ENCODE measurements around the gene RNF157. TPM values are rescaled to one million over a fixed set of nuclear protein-coding genes. Genes with fewer than 3 reads are reported as not detected.

The RNF157 gene
- total RNA-seq, 1 experiment from 2014 or later: 0.86 TPM

DNA sequence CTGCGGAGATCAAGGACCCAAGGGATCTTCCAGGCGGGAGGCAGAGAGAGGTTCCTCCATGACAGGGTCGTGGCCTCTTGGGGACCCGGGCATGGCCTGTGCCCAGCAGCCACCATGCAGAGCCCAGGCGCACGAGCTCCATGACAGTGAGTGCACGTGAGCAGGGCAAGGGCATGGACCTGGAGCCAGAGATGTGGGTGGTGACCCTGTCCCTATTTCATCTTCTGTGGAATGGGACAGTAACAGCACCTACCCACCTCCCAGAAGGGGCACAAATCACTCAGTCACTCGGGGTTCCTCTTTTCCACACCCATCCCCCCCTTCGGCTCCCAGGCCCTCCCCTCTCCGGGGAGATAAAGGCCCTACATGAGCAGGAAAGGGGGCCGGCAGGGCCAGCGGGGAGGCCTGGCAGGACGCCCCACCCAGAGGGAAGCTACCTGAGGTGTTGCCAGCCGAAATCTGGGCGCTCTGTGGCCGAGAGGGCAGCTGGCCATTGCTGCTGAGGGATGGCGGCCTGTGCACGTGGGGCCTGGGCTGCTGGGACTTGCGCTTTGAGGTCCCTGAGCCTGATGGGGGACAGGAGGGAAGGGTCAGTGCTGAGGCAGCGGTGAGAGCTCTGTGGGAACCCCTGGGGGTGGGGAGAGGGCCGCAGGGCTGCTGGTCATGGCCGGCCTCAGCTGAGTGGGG is 35.2 kb upstream of the RNF157 start:
- ATAC-seq: no peak
- TF ChIP-seq CEBPB (IDR thresholded peaks at IDR 0.05; ENCODE audit: low read depth) (no peak), POLR2A (IDR thresholded peaks at IDR 0.05; ENCODE audit: borderline replicate concordance, extremely low read depth, insufficient read depth, insufficient read length) (no peak), TCF7L2 (IDR thresholded peaks at IDR 0.05; ENCODE audit: borderline replicate concordance, extremely low read depth, insufficient read depth, insufficient read length) (no peak), ELF1 (IDR thresholded peaks at IDR 0.05; ENCODE audit: borderline replicate concordance, low read depth) (no peak), SRF (IDR thresholded peaks at IDR 0.05; ENCODE audit: low read depth) (no peak), EZH2phosphoT487 (IDR thresholded peaks at IDR 0.05; ENCODE audit: borderline replicate concordance) (no peak), SIN3A (IDR thresholded peaks at IDR 0.05; ENCODE audit: low read depth) (no peak), EZH2 (IDR thresholded peaks at IDR 0.05) (no peak), FOSL1 (IDR thresholded peaks at IDR 0.05; ENCODE audit: low read depth) (no peak)
- TF ChIP-seq, protein P1, sequence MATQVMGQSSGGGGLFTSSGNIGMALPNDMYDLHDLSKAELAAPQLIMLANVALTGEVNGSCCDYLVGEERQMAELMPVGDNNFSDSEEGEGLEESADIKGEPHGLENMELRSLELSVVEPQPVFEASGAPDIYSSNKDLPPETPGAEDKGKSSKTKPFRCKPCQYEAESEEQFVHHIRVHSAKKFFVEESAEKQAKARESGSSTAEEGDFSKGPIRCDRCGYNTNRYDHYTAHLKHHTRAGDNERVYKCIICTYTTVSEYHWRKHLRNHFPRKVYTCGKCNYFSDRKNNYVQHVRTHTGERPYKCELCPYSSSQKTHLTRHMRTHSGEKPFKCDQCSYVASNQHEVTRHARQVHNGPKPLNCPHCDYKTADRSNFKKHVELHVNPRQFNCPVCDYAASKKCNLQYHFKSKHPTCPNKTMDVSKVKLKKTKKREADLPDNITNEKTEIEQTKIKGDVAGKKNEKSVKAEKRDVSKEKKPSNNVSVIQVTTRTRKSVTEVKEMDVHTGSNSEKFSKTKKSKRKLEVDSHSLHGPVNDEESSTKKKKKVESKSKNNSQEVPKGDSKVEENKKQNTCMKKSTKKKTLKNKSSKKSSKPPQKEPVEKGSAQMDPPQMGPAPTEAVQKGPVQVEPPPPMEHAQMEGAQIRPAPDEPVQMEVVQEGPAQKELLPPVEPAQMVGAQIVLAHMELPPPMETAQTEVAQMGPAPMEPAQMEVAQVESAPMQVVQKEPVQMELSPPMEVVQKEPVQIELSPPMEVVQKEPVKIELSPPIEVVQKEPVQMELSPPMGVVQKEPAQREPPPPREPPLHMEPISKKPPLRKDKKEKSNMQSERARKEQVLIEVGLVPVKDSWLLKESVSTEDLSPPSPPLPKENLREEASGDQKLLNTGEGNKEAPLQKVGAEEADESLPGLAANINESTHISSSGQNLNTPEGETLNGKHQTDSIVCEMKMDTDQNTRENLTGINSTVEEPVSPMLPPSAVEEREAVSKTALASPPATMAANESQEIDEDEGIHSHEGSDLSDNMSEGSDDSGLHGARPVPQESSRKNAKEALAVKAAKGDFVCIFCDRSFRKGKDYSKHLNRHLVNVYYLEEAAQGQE (IDR thresholded peaks at IDR 0.05; ENCODE audit: low read depth): no peak
- Histone ChIP-seq H2AFZ (ENCODE audit: low read depth, low read length, poor library complexity, severe bottlenecking) (no peak overlapping the region), H3K9me3 (ENCODE audit: control insufficient read depth in 1 of 2, insufficient read depth in 1 of 2, low read depth in 1 of 2, low read length in 2 of 2) (no peaks in the 10 kb centered on the region), H3K36me3 (ENCODE audit: control insufficient read depth in 1 of 2, insufficient read depth in 2 of 2, low read length in 2 of 2) (peaks cover 0 to 7% of the 10 kb centered on the region in 2 experiments; a peak in 1 of 4 replicates), H3K79me2 (ENCODE audit: insufficient read depth, low read length) (no peaks in the 10 kb centered on the region), H3K27ac (ENCODE audit: low read depth, low read length) (no peak overlapping the region), H3K9me2 (ENCODE audit: insufficient read depth) (no peaks in the 10 kb centered on the region), H3K4me2 (ENCODE audit: low read length) (no peak overlapping the region), H3K4me1 (ENCODE audit: control insufficient read depth in 1 of 2, insufficient read depth in 2 of 2, low read length in 2 of 2) (peaks cover 0 to 15% of the 10 kb centered on the region in 2 experiments; a peak in 2 of 4 replicates), H3K9ac (ENCODE audit: low read length) (no peak overlapping the region), H3K4me3 (replicated peaks in 1 of 2; ENCODE audit: low read depth in 1 of 2, low read length in 2 of 2) (no peak overlapping the region), H4K20me1 (ENCODE audit: insufficient read depth) (no peaks in the 10 kb centered on the region), H3K27me3 (ENCODE audit: insufficient read depth, low read length) (no peaks in the 10 kb centered on the region)
- RAD21 ChIA-PET (ENCODE audit: low non-redundant PET in 1 of 2, low total read pairs in 2 of 2, uncharacterized antibody in 2 of 2, unreplicated experiment in 2 of 2): no interaction called here
- intact Hi-C loops (cut with micrococcal nuclease): loop anchor here (5.0 kb wide), 1 partner anchor 248 kb away; the partner anchor contains the start of gene EVPL
- POLR2A ChIA-PET: no interaction called here
- no TSS peak for BruUV-seq (replicated peaks)
- no peak for DNase-seq (ENCODE audit: low read depth, low spot score)
- CTCF ChIA-PET: interaction anchor here (1.0 kb wide), 1 partner anchor 77 kb away, joined by 3 read pairs; no protein-coding TSS in a partner anchor

Data from HCT116 (cell line).